HEK293T (cell line): Measurements from ENCODE around the gene NOP56.

Experiments used
- CTCF ChIA-PET: fragments of 350-600 bp; formaldehyde crosslinking; extraction: SDS; loops from one replicate; lab custom pipeline; 2021; ENCODE audit warnings: antibody characterized with exemption, inconsistent platforms; lab: Yijun Ruan, JAX
- POLR2A ChIA-PET: fragments of 350-600 bp; formaldehyde crosslinking; extraction: SDS; loops from one replicate; lab custom pipeline; 2020; ENCODE audit warnings: antibody characterized with exemption, inconsistent platforms; lab: Yijun Ruan, JAX
- DNase-seq: peaks from one replicate; pipeline ENCODE4 v3.0.0; 2012; ENCODE audit warnings: mixed read lengths; ENCODE audit errors: extremely low spot score
- ARNT ChIP-seq: fragments of 450-650 bp; IDR thresholded peaks from 2 replicates; pipeline ENCODE4 v1.6.1; 2017; ENCODE audit warnings: mild to moderate bottlenecking
- BHLHE40 ChIP-seq: fragments of 450-650 bp; IDR thresholded peaks from 2 replicates; pipeline ENCODE4 v1.6.1; 2016; ENCODE audit warnings: mild to moderate bottlenecking, moderate library complexity, borderline replicate concordance
- CTBP1 ChIP-seq: fragments of 450-650 bp; IDR thresholded peaks from 2 replicates; pipeline ENCODE4 v1.6.1; 2016; ENCODE audit warnings: borderline replicate concordance
- ELF4 ChIP-seq: fragments of 450-650 bp; IDR thresholded peaks from 2 replicates; pipeline ENCODE4 v1.6.1; 2017; ENCODE audit warnings: antibody characterized with exemption
- FOXA1 ChIP-seq: fragments of 450-650 bp; IDR thresholded peaks from 2 replicates; pipeline ENCODE4 v1.6.1; 2016; ENCODE audit warnings: mild to moderate bottlenecking
- FOXK2 ChIP-seq: fragments of 450-650 bp; IDR thresholded peaks from 2 replicates; pipeline ENCODE4 v1.6.1; 2016; ENCODE audit warnings: mild to moderate bottlenecking
- FOXM1 ChIP-seq: fragments of 450-650 bp; IDR thresholded peaks from 2 replicates; pipeline ENCODE4 v1.6.1; 2017; ENCODE audit warnings: mild to moderate bottlenecking, borderline replicate concordance
- HDGF ChIP-seq: fragments of 450-650 bp; IDR thresholded peaks from 2 replicates; pipeline ENCODE4 v1.6.1; 2017; ENCODE audit warnings: antibody characterized with exemption, borderline replicate concordance
- L3MBTL2 ChIP-seq: fragments of 450-650 bp; conservative IDR thresholded peaks from 2 replicates; pipeline ENCODE4 v1.6.1; 2016; ENCODE audit warnings: mild to moderate bottlenecking
- LEF1 ChIP-seq: fragments of 450-650 bp; IDR thresholded peaks from 2 replicates; pipeline ENCODE4 v1.6.1; 2017; ENCODE audit warnings: mild to moderate bottlenecking, borderline replicate concordance
- NFRKB ChIP-seq: fragments of 450-650 bp; IDR thresholded peaks from 2 replicates; pipeline ENCODE4 v1.6.1; 2016; ENCODE audit warnings: mild to moderate bottlenecking, moderate library complexity
- SP1 ChIP-seq: fragments of 450-650 bp; IDR thresholded peaks from 2 replicates; pipeline ENCODE4 v1.6.1; 2017
- SUZ12 ChIP-seq: fragments of 450-650 bp; IDR thresholded peaks from 2 replicates; pipeline ENCODE4 v1.6.1; 2016; ENCODE audit warnings: mild to moderate bottlenecking
- TARDBP ChIP-seq: fragments of 450-650 bp; IDR thresholded peaks from 2 replicates; pipeline ENCODE4 v1.6.1; 2016
- ZNF384 ChIP-seq: fragments of 450-650 bp; IDR thresholded peaks from 2 replicates; pipeline ENCODE4 v1.6.1; 2016
- TF ChIP-seq, protein P1 (sequence below): fragments of 450-650 bp; IDR thresholded peaks from 2 replicates; pipeline ENCODE4 v1.6.1; 2016

NOP56 gene

DNA sequence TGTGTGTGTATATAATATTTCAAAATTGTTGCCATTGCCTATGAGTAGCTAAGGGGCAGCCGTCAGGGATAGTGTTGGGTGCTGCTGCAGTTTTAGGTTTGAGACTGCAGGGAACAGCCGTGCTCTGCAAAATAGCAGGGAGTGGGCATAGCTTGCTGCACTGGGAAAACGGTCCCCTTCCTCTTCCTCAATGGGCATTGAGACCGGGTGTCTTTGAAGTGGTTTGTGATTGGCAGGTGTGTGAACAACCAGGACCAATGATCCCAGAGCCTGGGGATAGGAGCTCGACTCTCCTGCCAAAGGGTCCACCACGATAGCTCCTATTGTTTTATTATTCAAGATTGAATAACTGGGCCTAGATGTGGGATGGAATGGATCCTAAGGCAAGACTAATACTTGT, 35.1 kb downstream of the NOP56 start:
- no peak for DNase-seq
- CTCF ChIA-PET, result interaction anchor here (0.6 to 1.8 kb wide), 6 partner anchors 13 to 492 kb away, joined by 3 to 6 read pairs (median 4); no protein-coding TSS in a partner anchor
- TF ChIP-seq FOXK2, result no peak
- TF ChIP-seq, protein P1, sequence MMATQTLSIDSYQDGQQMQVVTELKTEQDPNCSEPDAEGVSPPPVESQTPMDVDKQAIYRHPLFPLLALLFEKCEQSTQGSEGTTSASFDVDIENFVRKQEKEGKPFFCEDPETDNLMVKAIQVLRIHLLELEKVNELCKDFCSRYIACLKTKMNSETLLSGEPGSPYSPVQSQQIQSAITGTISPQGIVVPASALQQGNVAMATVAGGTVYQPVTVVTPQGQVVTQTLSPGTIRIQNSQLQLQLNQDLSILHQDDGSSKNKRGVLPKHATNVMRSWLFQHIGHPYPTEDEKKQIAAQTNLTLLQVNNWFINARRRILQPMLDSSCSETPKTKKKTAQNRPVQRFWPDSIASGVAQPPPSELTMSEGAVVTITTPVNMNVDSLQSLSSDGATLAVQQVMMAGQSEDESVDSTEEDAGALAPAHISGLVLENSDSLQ, result peak; percentile 54; the same call in 1 of the 2 replicates
- POLR2A ChIA-PET, result interaction anchor here (1.6 kb wide), 1 partner anchor 35 kb away, joined by 6 read pairs; the partner anchor contains the start of gene NOP56

DNA sequence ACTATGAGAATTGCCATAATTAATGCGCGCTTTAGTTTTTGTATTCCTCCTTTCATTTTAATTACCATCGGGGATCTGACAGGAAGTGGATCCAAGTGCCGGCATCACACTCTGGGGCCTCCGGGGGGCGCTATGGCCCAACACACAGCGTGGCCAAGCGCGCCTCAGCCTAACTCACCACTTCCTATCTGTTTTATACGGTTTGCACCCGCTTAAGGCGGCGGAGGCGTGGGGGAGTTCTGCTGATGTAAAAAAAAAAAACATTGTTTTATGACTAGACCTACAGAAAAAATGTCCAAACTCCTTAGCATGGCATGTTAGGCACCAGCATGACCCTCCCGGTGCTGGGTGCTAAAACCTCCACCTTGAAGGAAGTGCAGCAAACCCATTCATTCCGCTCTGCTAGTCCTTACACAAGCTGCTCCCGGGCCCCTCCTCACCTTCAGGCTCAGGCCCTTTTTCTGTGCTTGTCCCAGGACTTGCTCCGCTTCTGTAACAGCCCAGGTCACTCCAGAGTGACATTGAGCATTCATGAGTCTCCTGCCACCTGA, 35.7 kb downstream of the NOP56 start:
- CTCF ChIA-PET, result interaction anchor here (0.6 to 1.9 kb wide), 8 partner anchors 21 to 1848 kb away, joined by 3 to 8 read pairs (median 4); no protein-coding TSS in a partner anchor
- TF ChIP-seq HDGF (no peak), BHLHE40 (no peak), CTBP1 (no peak), LEF1 (no peak), ZNF384 (no peak), ARNT (no peak), FOXM1 (no peak), ELF4 (no peak), FOXK2 (no peak), FOXA1 (no peak), SP1 (no peak), TARDBP (no peak), NFRKB (no peak), L3MBTL2 (no peak), SUZ12 (no peak)
- TF ChIP-seq, protein P1, result no peak
- peak; percentile 75 for DNase-seq
- POLR2A ChIA-PET, result interaction anchor here (0.6 to 1.6 kb wide), 4 partner anchors 31 to 153 kb away, joined by 3 to 6 read pairs (median 6); partner anchors contain the start of genes NOP56, PCED1A and VPS16

DNA sequence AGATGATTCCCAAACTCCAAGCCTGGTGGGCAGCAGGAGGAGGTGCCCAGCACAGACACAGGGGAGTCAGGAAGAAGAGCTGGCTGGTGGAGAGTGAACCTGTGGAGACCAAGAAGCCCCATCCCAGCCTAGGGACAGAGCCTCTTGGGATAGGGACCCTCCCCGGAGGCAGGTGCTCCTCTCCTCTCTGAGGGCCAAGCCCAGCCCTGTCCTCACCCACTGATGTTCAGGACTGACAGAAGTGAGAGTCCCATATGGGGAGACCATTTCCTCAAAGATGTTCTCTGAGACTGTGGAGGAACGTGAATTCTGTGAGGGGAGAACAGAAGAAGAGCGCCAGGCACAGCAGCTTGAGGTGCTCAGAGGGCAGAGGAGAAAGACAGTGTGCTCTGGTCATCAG, 37.8 kb downstream of the NOP56 start:
- ChIA-PET CTCF (interaction anchor here (1.6 to 1.9 kb wide), 2 partner anchors 54 to 62 kb away, joined by 5 read pairs; no protein-coding TSS in a partner anchor), POLR2A (interaction anchor here (1.4 kb wide), 1 partner anchor 26 kb away, joined by 3 read pairs; the partner anchor contains the start of gene IDH3B)
- DNase-seq, result no peak
- TF ChIP-seq BHLHE40 (no peak), FOXK2 (no peak), ELF4 (no peak), CTBP1 (no peak), LEF1 (no peak), NFRKB (no peak), ARNT (no peak)

DNA sequence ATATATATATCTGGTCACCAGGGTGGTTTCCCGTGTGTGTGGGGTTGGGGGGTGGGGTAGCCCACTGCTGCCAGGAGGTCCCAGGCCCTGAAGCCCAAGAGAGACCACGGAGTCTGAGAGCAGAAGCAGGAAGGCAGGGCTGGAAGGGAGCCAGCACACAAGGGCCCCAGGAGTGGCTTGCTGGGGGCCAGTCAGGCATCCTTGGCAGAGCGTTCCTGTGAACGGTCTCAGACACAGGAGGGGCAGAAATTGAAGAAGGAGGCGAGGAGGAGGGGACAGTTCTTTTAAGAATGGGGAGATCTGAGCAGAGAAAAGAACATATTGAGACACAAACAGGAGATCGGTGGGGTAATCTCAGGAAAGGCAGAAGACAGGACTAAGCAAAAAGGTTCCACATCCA, 38.3 kb downstream of the NOP56 start:
- ChIA-PET CTCF (no interaction called here), POLR2A (no interaction called here)
- no peak for DNase-seq
- no peak for TF ChIP-seq ELF4
- no peak for TF ChIP-seq FOXK2
- TF ChIP-seq ARNT, result no peak
- TF ChIP-seq CTBP1, result no peak
- no peak for TF ChIP-seq SP1
- no peak for TF ChIP-seq FOXA1
- no peak for TF ChIP-seq ZNF384
- no peak for TF ChIP-seq HDGF
- no peak for TF ChIP-seq TARDBP
- TF ChIP-seq LEF1, result no peak
- no peak for TF ChIP-seq BHLHE40

DNA sequence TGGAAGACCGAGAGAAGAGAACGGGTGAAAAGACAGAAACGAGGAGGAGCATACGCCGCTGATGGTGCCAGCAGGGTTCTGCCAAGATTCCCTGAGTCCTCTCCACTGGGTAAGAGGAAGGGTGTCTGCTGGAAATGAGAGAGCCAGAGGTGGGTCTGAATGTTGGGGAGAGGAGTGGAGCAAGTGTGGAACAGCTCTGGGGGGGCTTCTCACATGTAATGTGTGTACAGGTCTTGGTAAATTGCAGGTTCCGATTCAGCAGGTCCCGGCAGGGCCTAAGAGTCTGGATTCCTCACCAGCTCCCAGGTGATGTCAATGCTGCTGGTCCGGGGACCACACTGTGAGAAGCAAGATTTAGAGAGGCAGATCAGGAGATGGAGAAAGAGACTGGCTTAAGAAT, 38.7 kb downstream of the NOP56 start:
- POLR2A ChIA-PET, result no interaction called here
- no peak for DNase-seq
- TF ChIP-seq SUZ12 (no peak), NFRKB (no peak), ZNF384 (no peak), FOXM1 (no peak)
- CTCF ChIA-PET, result no interaction called here

DNA sequence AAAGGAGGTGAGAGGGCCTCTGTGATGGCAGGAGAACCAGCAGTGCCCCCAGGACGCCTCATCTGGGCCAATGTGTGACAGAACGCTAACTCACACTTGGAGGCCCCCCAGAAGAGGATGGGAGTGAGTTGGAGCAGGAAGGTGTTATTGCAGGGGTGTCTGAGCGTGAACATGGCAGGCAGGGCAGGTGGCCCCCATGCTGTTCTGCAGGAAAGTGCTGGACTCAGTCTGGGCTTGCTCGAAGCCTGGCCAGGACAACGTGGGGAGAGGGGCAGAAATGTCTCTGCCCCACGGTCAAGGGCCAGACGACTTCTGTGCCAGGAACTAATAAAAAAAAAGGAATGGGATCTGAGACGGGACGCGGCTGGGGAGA, 39.2 kb downstream of the NOP56 start:
- ChIA-PET CTCF (no interaction called here), POLR2A (no interaction called here)
- DNase-seq, result no peak
- TF ChIP-seq TARDBP, result no peak
- no peak for TF ChIP-seq FOXM1
- no peak for TF ChIP-seq ZNF384
- no peak for TF ChIP-seq CTBP1
- TF ChIP-seq, protein P1, result no peak
- TF ChIP-seq HDGF, result no peak
- TF ChIP-seq FOXK2, result no peak
- no peak for TF ChIP-seq ELF4
- TF ChIP-seq NFRKB, result no peak
- no peak for TF ChIP-seq BHLHE40
- TF ChIP-seq ARNT, result no peak
- TF ChIP-seq L3MBTL2, result no peak
- no peak for TF ChIP-seq SP1
- no peak for TF ChIP-seq FOXA1
- TF ChIP-seq LEF1, result no peak
- no peak for TF ChIP-seq SUZ12
